Ecto neural progenitor cell (in vitro differentiated cells): ENCODE measurements around the gene KRT78.
"Not testable (repeated sequence)": the region's sequence is repeated elsewhere in the genome, so short reads cannot be mapped to it uniquely, and the experiment has no call there.

Experiments
- DNase-seq: peaks from one replicate; pipeline ENCODE4 v3.0.0-alpha.2; 2018; ENCODE audit warnings: low spot score

The KRT78 gene

GRCh38 chr12:52796429-52796794 is 52.4 kb downstream of the KRT78 start:
- DNase-seq, result no peak

DNA sequence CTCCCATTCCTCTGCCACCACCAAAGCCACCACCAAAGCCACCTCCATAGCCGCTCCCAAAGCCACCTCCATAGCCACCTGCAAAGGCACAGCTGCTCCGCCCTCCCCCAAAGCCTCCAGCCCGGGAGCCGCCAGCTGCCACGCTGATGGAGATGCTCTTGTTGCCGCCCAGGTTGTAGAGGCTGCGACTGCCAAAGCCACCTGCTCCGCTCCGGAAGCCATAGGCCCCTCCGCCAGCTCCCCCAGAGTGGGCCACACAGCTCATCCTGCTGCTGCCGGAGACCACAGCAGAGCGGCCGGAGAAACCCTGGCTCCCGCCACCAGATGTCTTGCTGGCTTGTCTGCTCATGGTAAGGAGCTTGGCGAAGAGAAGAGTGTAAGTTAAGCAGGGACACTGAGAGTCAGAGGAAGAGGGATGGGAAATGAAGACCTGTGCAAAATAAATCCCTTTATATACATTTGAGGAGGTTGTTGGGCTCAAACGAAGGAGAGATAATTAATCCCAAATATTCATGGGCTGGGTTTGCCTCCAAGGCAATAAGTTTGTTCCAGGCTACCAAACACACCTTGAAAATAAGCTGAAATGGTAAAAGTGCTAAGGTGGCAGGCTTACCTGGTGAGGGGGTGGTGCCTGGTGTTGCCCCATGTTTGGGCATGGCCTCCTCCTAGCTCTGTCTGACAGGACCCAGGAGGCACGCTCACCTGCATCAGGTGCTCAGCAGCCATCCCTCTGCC is 52.9 kb downstream of the KRT78 start, which contains the start of gene KRT3:
KRT3 (minus strand) TSS at position 424 of the 735 bp plus-strand sequence; CDS start at position 349, 75 bp downstream.
- no peak for DNase-seq

DNA sequence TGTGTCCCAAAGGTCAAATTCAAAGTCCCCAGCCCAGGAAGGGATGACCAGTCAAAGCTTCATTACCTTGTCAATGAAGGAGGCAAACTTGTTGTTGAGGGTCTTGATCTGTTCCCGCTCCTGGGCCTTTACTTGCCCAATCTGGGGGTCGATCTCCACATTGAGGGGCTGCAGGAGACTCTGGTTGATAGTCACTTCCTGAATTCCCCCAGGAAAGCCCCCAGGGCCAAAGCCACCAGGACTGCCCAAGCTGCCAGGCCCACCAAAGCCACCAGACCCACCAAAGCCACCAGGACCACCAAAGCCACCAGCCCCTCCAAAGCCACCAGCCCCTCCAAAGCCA is 53.5 kb downstream of the KRT78 start:
- DNase-seq, result not testable (repeated sequence)

- DNase-seq, result no peak
Measured at GRCh38 chr12:52794479-52795331, 54.1 kb downstream of the KRT78 start.

DNA sequence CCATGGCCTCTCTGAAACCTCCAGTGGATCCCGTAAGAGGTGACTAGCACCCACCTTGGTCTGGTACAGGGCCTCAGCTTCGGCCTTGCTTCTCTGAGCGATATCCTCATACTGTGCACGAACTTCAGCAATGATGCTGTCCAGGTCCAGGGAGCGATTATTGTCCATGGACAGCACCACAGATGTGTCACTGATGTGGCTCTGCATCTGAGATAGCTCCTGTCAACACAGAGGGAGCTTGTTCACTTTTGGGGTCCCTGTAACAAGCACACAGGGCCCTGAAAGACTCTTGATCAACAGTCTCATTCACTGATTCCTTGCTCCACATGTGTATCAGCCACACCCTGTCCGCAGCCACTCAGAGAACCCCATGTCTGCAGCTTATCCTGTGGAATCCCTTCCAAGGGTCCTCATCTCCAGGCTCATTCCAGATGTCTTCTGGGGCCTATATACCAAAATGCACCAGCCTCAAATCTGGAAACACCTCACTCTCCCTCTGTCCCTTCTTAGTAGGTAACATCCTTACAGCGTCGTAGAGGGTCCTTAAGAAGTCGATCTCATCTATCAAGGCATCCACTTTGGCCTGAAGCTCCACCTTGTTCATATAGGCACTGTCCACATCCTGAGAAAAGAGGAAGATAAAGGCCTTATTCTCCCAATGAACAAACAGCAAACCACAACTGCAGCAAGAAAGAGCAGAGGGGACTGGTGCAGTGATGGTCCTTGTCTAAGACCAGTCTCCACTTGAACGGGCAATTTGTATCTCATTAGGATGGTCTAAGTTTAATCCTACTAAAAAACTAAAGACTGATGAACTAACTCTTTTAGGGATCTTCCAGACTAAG is 56.4 kb downstream of the KRT78 start:
- DNase-seq, result no peak

- no peak for DNase-seq
Measured at GRCh38 chr12:52791271-52792184, 57.3 kb downstream of the KRT78 start.

- no peak for DNase-seq
Measured at GRCh38 chr12:52790427-52791270, 58.1 kb downstream of the KRT78 start.

- no peak for DNase-seq
Measured at GRCh38 chr12:52789637-52790426, 59.0 kb downstream of the KRT78 start.

DNA sequence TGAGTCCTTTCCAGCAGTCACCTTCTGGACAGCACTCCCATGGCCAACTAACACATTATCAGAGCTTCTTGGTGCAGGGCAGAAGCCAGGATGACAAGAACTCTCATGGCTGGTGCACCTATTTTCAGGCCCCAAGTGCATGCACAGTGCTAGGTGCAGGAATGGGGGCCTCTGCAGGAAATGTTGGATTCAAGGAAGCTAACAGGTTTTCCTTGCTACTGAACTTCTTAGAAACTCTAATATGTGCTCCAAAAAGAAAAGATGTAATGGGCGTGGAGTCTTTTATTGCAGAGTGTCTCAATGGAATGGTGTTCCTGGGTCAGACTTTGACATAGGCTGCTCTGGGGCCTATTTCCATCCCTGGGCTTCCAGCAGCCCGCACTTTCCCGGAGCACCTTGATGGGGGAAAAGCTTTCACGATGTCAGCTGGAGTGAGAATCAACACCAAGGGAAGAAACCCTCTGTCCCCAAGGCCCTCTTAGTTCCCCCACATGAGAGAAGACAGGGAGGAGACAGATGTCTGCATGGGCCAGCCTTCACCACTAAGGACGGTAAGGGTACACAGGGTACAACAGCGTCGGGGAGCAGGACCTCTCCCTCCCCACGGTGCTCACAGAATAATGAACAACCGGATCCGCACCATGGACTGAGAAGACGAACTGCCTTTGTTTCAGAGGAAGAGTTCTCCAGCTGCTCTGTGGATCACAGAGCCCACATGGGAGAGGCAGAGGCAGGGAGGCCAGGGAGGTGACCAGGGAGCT is 59.7 kb downstream of the KRT78 start:
- DNase-seq, result no peak

- DNase-seq, result no peak
Measured at GRCh38 chr12:52788192-52788875, 60.5 kb downstream of the KRT78 start.
